Stimulated activated naive B cell treated with anti-CD40 and anti-IgM and Interleukin-4, amounts not matched to agents 10 μg/mL and 1 μg/mL and 100 μg/mL, for 72 hours (primary cell): ENCODE results near the gene MRPS6.

Experiments used
- ATAC-seq, 2 donors: fragments of 150-1000 bp; cut with Tn5 transposase; replicated peaks; 2 replicates each; pipeline ENCODE4 v1.10.0; 2021; ENCODE audit warnings: moderate library complexity in 1 of 2
- DNase-seq: peaks from one replicate; pipeline ENCODE4 v3.0.0; 2021
- H3K27ac Mint-ChIP-seq: one replicate; pipeline ENCODE4 v1.8.0; 2022; ENCODE audit warnings: mild to moderate bottlenecking, mixed read lengths
- H3K27me3 Mint-ChIP-seq, 2 donors: one replicate each; pipeline ENCODE4 v1.8.0; 2022; ENCODE audit warnings: mixed read lengths in 2 of 2
- H3K36me3 Mint-ChIP-seq, 2 donors: one replicate each; pipeline ENCODE4 v1.8.0; 2022; ENCODE audit warnings: mixed read lengths in 2 of 2, mild to moderate bottlenecking in 1 of 2
- H3K4me1 Mint-ChIP-seq, 2 donors: one replicate each; pipeline ENCODE4 v1.8.0; 2022; ENCODE audit warnings: mixed read lengths in 2 of 2, mild to moderate bottlenecking in 1 of 2
- H3K4me3 Mint-ChIP-seq, 2 donors: one replicate each; pipeline ENCODE4 v1.8.0; 2022; ENCODE audit warnings: mild to moderate bottlenecking in 2 of 2, mixed read lengths in 2 of 2, moderate library complexity in 1 of 2
- H3K9me3 Mint-ChIP-seq, 2 donors: one replicate each; pipeline ENCODE4 v1.8.0; 2022; ENCODE audit warnings: mixed read lengths in 2 of 2, mild to moderate bottlenecking in 1 of 2

Gene MRPS6

GRCh38 chr21:34147792-34148418, 74.5 kb downstream of the MRPS6 start:
- no peaks in the 10 kb centered on the region for H3K27me3 Mint-ChIP-seq
- H3K27ac Mint-ChIP-seq, result no peak overlapping the region
- H3K4me1 Mint-ChIP-seq, result peaks cover 17 to 35% of the 10 kb centered on the region in 2 donors
- H3K4me3 Mint-ChIP-seq, result no peak overlapping the region
- DNase-seq, result no peak
- no peak for ATAC-seq
- peaks cover 11 to 17% of the 10 kb centered on the region in 2 donors for H3K9me3 Mint-ChIP-seq
- peaks cover 49 to 69% of the 10 kb centered on the region in 2 donors for H3K36me3 Mint-ChIP-seq

- Mint-ChIP-seq H3K4me1 (peaks cover 20 to 35% of the 10 kb centered on the region in 2 donors), H3K27ac (no peak overlapping the region), H3K4me3 (no peak overlapping the region), H3K27me3 (no peaks in the 10 kb centered on the region), H3K9me3 (peaks cover 11 to 21% of the 10 kb centered on the region in 2 donors), H3K36me3 (peaks cover 48 to 69% of the 10 kb centered on the region in 2 donors)
- DNase-seq (no peak), ATAC-seq (no peak)
Observed at GRCh38 chr21:34148419-34148804, 75.0 kb downstream of the MRPS6 start.

GRCh38 chr21:34148826-34149558, 75.6 kb downstream of the MRPS6 start:
- DNase-seq (no peak), ATAC-seq (no peak)
- peaks cover 44 to 66% of the 10 kb centered on the region in 2 donors for H3K36me3 Mint-ChIP-seq
- no peak overlapping the region for H3K27ac Mint-ChIP-seq
- no peak overlapping the region for H3K4me3 Mint-ChIP-seq
- H3K9me3 Mint-ChIP-seq, result peaks cover 11 to 21% of the 10 kb centered on the region in 2 donors
- H3K27me3 Mint-ChIP-seq, result no peaks in the 10 kb centered on the region
- peaks cover 20 to 35% of the 10 kb centered on the region in 2 donors for H3K4me1 Mint-ChIP-seq

GRCh38 chr21:34152500-34152899, 79.1 kb downstream of the MRPS6 start:
- no peak overlapping the region for H3K4me3 Mint-ChIP-seq
- no peak overlapping the region for H3K27ac Mint-ChIP-seq
- H3K4me1 Mint-ChIP-seq, result peaks cover 15 to 31% of the 10 kb centered on the region in 2 donors
- peaks cover 27 to 46% of the 10 kb centered on the region in 2 donors for H3K36me3 Mint-ChIP-seq
- peaks cover 6 to 12% of the 10 kb centered on the region in 2 donors for H3K9me3 Mint-ChIP-seq
- ATAC-seq, result no peak
- DNase-seq, result no peak
- no peaks in the 10 kb centered on the region for H3K27me3 Mint-ChIP-seq

GRCh38 chr21:34154878-34155277, 81.5 kb downstream of the MRPS6 start:
- Mint-ChIP-seq H3K9me3 (peaks cover 12 to 15% of the 10 kb centered on the region in 2 donors), H3K27me3 (no peaks in the 10 kb centered on the region), H3K27ac (no peak overlapping the region), H3K4me1 (peaks cover 12 to 18% of the 10 kb centered on the region in 2 donors), H3K4me3 (no peak overlapping the region), H3K36me3 (peaks cover 39 to 50% of the 10 kb centered on the region in 2 donors)
- ATAC-seq (no peak), DNase-seq (no peak)

GRCh38 chr21:34156957-34157356, 83.6 kb downstream of the MRPS6 start:
- Mint-ChIP-seq H3K9me3 (peaks cover 15% of the 10 kb centered on the region in 2 donors), H3K36me3 (peaks cover 36 to 52% of the 10 kb centered on the region in 2 donors), H3K27me3 (no peaks in the 10 kb centered on the region), H3K4me1 (peaks cover 4 to 5% of the 10 kb centered on the region in 2 donors), H3K4me3 (no peak overlapping the region), H3K27ac (no peak overlapping the region)
- DNase-seq, result no peak
- no peak for ATAC-seq

GRCh38 chr21:34157521-34157920, 84.1 kb downstream of the MRPS6 start:
- Mint-ChIP-seq H3K36me3 (peaks cover 38 to 48% of the 10 kb centered on the region in 2 donors), H3K4me1 (peaks cover 3 to 4% of the 10 kb centered on the region in 2 donors), H3K27ac (no peak overlapping the region), H3K27me3 (no peaks in the 10 kb centered on the region), H3K9me3 (peaks cover 15 to 16% of the 10 kb centered on the region in 2 donors), H3K4me3 (no peak overlapping the region)
- ATAC-seq (no peak), DNase-seq (no peak)

- H3K27me3 Mint-ChIP-seq, result no peaks in the 10 kb centered on the region
- H3K4me1 Mint-ChIP-seq, result no peaks in the 10 kb centered on the region
- DNase-seq (no peak), ATAC-seq (no peak)
- H3K4me3 Mint-ChIP-seq, result no peak overlapping the region
- peaks cover 9 to 15% of the 10 kb centered on the region in 2 donors for H3K9me3 Mint-ChIP-seq
- no peak overlapping the region for H3K27ac Mint-ChIP-seq
- H3K36me3 Mint-ChIP-seq, result peaks cover 28 to 37% of the 10 kb centered on the region in 2 donors
Observed at GRCh38 chr21:34158866-34159835, 85.8 kb downstream of the MRPS6 start.

GRCh38 chr21:34166468-34166867, 93.1 kb downstream of the MRPS6 start:
- no peak for DNase-seq
- H3K36me3 Mint-ChIP-seq, result peaks cover 59 to 63% of the 10 kb centered on the region in 2 donors
- peaks cover 26 to 36% of the 10 kb centered on the region in 2 donors for H3K9me3 Mint-ChIP-seq

GRCh38 chr21:34170886-34171285, 97.5 kb downstream of the MRPS6 start:
- Mint-ChIP-seq H3K4me3 (no peak overlapping the region), H3K9me3 (peaks cover 38% of the 10 kb centered on the region in 2 donors), H3K36me3 (peaks cover 49 to 73% of the 10 kb centered on the region in 2 donors), H3K27me3 (no peaks in the 10 kb centered on the region), H3K4me1 (no peaks in the 10 kb centered on the region), H3K27ac (no peak overlapping the region)
- DNase-seq, result no peak
- ATAC-seq, result no peak

More at GRCh38 chr21:34166468-34166867, 93.1 kb downstream of the MRPS6 start:
- no peaks in the 10 kb centered on the region for H3K27me3 Mint-ChIP-seq
- no peak overlapping the region for H3K27ac Mint-ChIP-seq
- H3K4me3 Mint-ChIP-seq, result no peak overlapping the region
- H3K4me1 Mint-ChIP-seq, result no peaks in the 10 kb centered on the region
- no peak for ATAC-seq

GRCh38 chr21:34174470-34174869, 101.1 kb downstream of the MRPS6 start:
- Mint-ChIP-seq H3K36me3 (peaks cover 25 to 42% of the 10 kb centered on the region in 2 donors), H3K4me1 (no peaks in the 10 kb centered on the region), H3K9me3 (peaks cover 20 to 26% of the 10 kb centered on the region in 2 donors), H3K27me3 (no peaks in the 10 kb centered on the region), H3K27ac (no peak overlapping the region), H3K4me3 (no peak overlapping the region)
- DNase-seq (no peak), ATAC-seq (no peak)

- Mint-ChIP-seq H3K27me3 (no peaks in the 10 kb centered on the region), H3K36me3 (peaks cover 13 to 28% of the 10 kb centered on the region in 2 donors), H3K27ac (no peak overlapping the region), H3K4me1 (no peaks in the 10 kb centered on the region), H3K4me3 (no peak overlapping the region), H3K9me3 (peaks cover 13 to 26% of the 10 kb centered on the region in 2 donors)
- no peak for ATAC-seq
- no peak for DNase-seq
Observed at GRCh38 chr21:34176448-34176847, 103.1 kb downstream of the MRPS6 start.

- no peak overlapping the region for H3K27ac Mint-ChIP-seq
- H3K9me3 Mint-ChIP-seq, result peaks cover 8 to 17% of the 10 kb centered on the region in 2 donors
- no peaks in the 10 kb centered on the region for H3K4me1 Mint-ChIP-seq
- DNase-seq, result no peak
- H3K36me3 Mint-ChIP-seq, result peaks cover 16 to 20% of the 10 kb centered on the region in 2 donors
- no peak for ATAC-seq
- H3K27me3 Mint-ChIP-seq, result no peaks in the 10 kb centered on the region
- no peak overlapping the region for H3K4me3 Mint-ChIP-seq
Observed at GRCh38 chr21:34177919-34178567, 104.7 kb downstream of the MRPS6 start.
